OCI-LY7 (cell line): ENCODE data around the gene CHAMP1. TPM values are rescaled to one million over a fixed set of nuclear protein-coding genes. Genes with fewer than 3 reads are reported as not detected.

Source experiments
- BruUV-seq: library from RNA; stranded (reverse); fragments of 400-500 nt; replicated peaks from 2 replicates; lab custom pipeline; 2021; lab: Mats Ljungman, UMichigan
- CTCF ChIA-PET: fragments of 300-600 bp; sonication (Branson Sonifier 250); formaldehyde crosslinking; loops from one replicate; lab custom pipeline; 2022; ENCODE audit warnings: antibody characterized with exemption; ENCODE audit not compliant: unreplicated experiment; lab: Charles Lee
- POLR2A ChIA-PET: fragments of 300-600 bp; sonication (Branson Sonifier 250); formaldehyde crosslinking; loops from one replicate; lab custom pipeline; 2022; ENCODE audit warnings: antibody characterized with exemption; lab: Charles Lee
- DNase-seq: peaks from one replicate; pipeline ENCODE4 v3.0.0-alpha.2; 2015; ENCODE audit warnings: low spot score
- H2AFZ ChIP-seq: fragments of 200-600 bp; sonication (generic), shearing (Covaris generic); 2 replicates; pipeline ENCODE4 v1.6.1; 2014; ENCODE audit warnings: mild to moderate bottlenecking, antibody characterized with exemption, low read length, moderate library complexity
- H3K27ac ChIP-seq: fragments of 200-600 bp; sonication (generic); 2 replicates; pipeline ENCODE4 v1.5.1; 2014; ENCODE audit warnings: mixed run types, low read depth, mild to moderate bottlenecking, moderate library complexity, low read length, inconsistent platforms; ENCODE audit not compliant: poor library complexity, severe bottlenecking
- H3K36me3 ChIP-seq: fragments of 200-600 bp; sonication (generic); 2 replicates; pipeline ENCODE4 v1.6.1; 2014; ENCODE audit warnings: mild to moderate bottlenecking, antibody characterized with exemption, low read length, moderate library complexity, mixed read lengths; ENCODE audit not compliant: insufficient read depth
- H3K4me1 ChIP-seq: fragments of 200-600 bp; sonication (generic); 2 replicates; pipeline ENCODE4 v1.5.1; 2014; ENCODE audit warnings: mild to moderate bottlenecking, low read length; ENCODE audit not compliant: insufficient read depth, poor library complexity, severe bottlenecking
- H3K4me2 ChIP-seq: fragments of 200-600 bp; sonication (generic); 2 replicates; pipeline ENCODE4 v1.6.1; 2014; ENCODE audit warnings: mild to moderate bottlenecking, low read length
- H3K4me3 ChIP-seq: fragments of 200-600 bp; sonication (generic); 2 replicates; pipeline ENCODE4 v1.5.1; 2014; ENCODE audit warnings: mild to moderate bottlenecking, low read depth, low read length; ENCODE audit not compliant: poor library complexity, severe bottlenecking
- H3K79me2 ChIP-seq: fragments of 200-600 bp; sonication (generic); 2 replicates; pipeline ENCODE4 v1.6.1; 2016; ENCODE audit warnings: low read depth, mild to moderate bottlenecking, low read length, moderate library complexity, mixed read lengths; ENCODE audit not compliant: insufficient read depth
- H3K9me2 ChIP-seq: fragments of 200-600 bp; sonication (generic); 2 replicates; pipeline ENCODE4 v1.6.1; 2016; ENCODE audit warnings: mild to moderate bottlenecking, low read length, mixed read lengths; ENCODE audit not compliant: insufficient read depth
- H3K9me3 ChIP-seq: fragments of 200-600 bp; sonication (generic); 2 replicates; pipeline ENCODE4 v1.6.1; 2014; ENCODE audit warnings: mild to moderate bottlenecking, mixed run types, low read length, mixed read lengths
- H4K20me1 ChIP-seq: fragments of 200-600 bp; sonication (generic); 2 replicates; pipeline ENCODE4 v1.6.1; 2014; ENCODE audit warnings: mild to moderate bottlenecking, antibody characterized with exemption, low read length, moderate library complexity, mixed read lengths; ENCODE audit not compliant: insufficient read depth
- CTCF ChIP-seq: fragments of 200-600 bp; sonication (generic); conservative IDR thresholded peaks from 2 replicates; pipeline ENCODE4 v1.5.1; 2014; ENCODE audit warnings: mild to moderate bottlenecking, antibody characterized with exemption, low read length, moderate library complexity, mixed read lengths
- EZH2phosphoT487 ChIP-seq: fragments of 200-600 bp; sonication (generic); IDR thresholded peaks from 2 replicates; pipeline ENCODE4 v1.6.1; 2018; ENCODE audit warnings: low read depth, borderline replicate concordance, mild to moderate bottlenecking, mixed run types, antibody characterized with exemption, low read length, moderate library complexity, mixed read lengths
- intact Hi-C: fragments of 100-400 bp; cut with micrococcal nuclease; formaldehyde crosslinking; loops from one replicate; pipeline ENCODE4 v1.10.0; 2022; ENCODE audit not compliant: unreplicated experiment
- total RNA-seq, 2 experiments: library from RNA; depleted of rRNA in 1 of 2; stranded (reverse); fragments of >200 nt in 1 of 2; shearing (Covaris generic) in 1 of 2; gene quantifications; 2 replicates each; pipeline ENCODE4 v1.2.3, GENCODE V29; 2014 to 2022

CHAMP1 gene
- total RNA-seq, 2 experiments from 2014 or later, result 13.6 to 37.9 TPM

- Histone ChIP-seq H3K27ac (no peak overlapping the region), H3K4me2 (no peak overlapping the region), H2AFZ (no peak overlapping the region), H3K9me2 (no peaks in the 10 kb centered on the region), H4K20me1 (no peaks in the 10 kb centered on the region), H3K4me1 (peaks cover 16% of the 10 kb centered on the region), H3K9me3 (no peaks in the 10 kb centered on the region), H3K4me3 (no peak overlapping the region), H3K36me3 (peaks cover 17% of the 10 kb centered on the region), H3K79me2 (peaks cover 7% of the 10 kb centered on the region; the same call in 1 of the 2 replicates)
- intact Hi-C loops, result no loop called here
- no TSS peak for BruUV-seq
- no peak for TF ChIP-seq EZH2phosphoT487
- TF ChIP-seq CTCF, result no peak
- DNase-seq, result no peak
- ChIA-PET POLR2A (no interaction called here), CTCF (no interaction called here)
These were observed 4.4 kb upstream of the CHAMP1 start for GRCh38 chr13:114309806-114310410.

GRCh38 chr13:114310956-114311355, 3.3 kb upstream of the CHAMP1 start:
- POLR2A ChIA-PET, result no interaction called here
- H3K79me2 ChIP-seq, result peaks cover 17% of the 10 kb centered on the region
- H4K20me1 ChIP-seq, result 0 out of 2 replicates have a peak, but pooled peaks cover 5% of the 10 kb centered on the region
- no peak overlapping the region for H3K4me3 ChIP-seq
- peak overlapping the region; percentile 98 for H3K27ac ChIP-seq
- CTCF ChIA-PET, result interaction anchor here (0.5 kb wide), 1 partner anchor 16 kb away, joined by 7 read pairs; no protein-coding TSS in a partner anchor
- no peak for TF ChIP-seq EZH2phosphoT487
- TF ChIP-seq CTCF, result no peak
- H3K4me2 ChIP-seq, result no peak overlapping the region
- intact Hi-C loops, result no loop called here
- no peaks in the 10 kb centered on the region for H3K9me3 ChIP-seq
- H3K4me1 ChIP-seq, result peaks cover 16% of the 10 kb centered on the region
- H3K36me3 ChIP-seq, result peaks cover 22% of the 10 kb centered on the region
- no TSS peak for BruUV-seq
- H2AFZ ChIP-seq, result no peak overlapping the region
- no peaks in the 10 kb centered on the region for H3K9me2 ChIP-seq
- no peak for DNase-seq

GRCh38 chr13:114311387-114311786, 2.9 kb upstream of the CHAMP1 start:
- Histone ChIP-seq H3K4me3 (peak overlapping the region; percentile 91), H3K79me2 (peaks cover 21% of the 10 kb centered on the region), H3K9me3 (no peaks in the 10 kb centered on the region), H4K20me1 (0 out of 2 replicates have a peak, but pooled peaks cover 5% of the 10 kb centered on the region), H3K9me2 (no peaks in the 10 kb centered on the region), H3K27ac (peak overlapping the region; percentile 98), H3K4me1 (peaks cover 20% of the 10 kb centered on the region), H3K4me2 (peak overlapping the region; percentile 100), H2AFZ (peak overlapping the region; percentile 72), H3K36me3 (peaks cover 22% of the 10 kb centered on the region)
- ChIA-PET CTCF (interaction anchor here (0.5 kb wide), 1 partner anchor 16 kb away, joined by 7 read pairs; no protein-coding TSS in a partner anchor), POLR2A (no interaction called here)
- no peak for DNase-seq
- no peak for TF ChIP-seq CTCF
- no peak for TF ChIP-seq EZH2phosphoT487
- no TSS peak for BruUV-seq
- intact Hi-C loops, result no loop called here
